Neural progenitor cell (in vitro differentiated cells): ENCODE measurements around the gene FAM110C.

Source experiments
- EZH2phosphoT487 ChIP-seq: fragments of 200-600 bp; sonication (generic); IDR thresholded peaks from 2 replicates; pipeline ENCODE4 v1.6.1; 2017; ENCODE audit warnings: antibody characterized with exemption
- TF ChIP-seq, protein P1 (sequence below): fragments of 200-600 bp; sonication (generic); IDR thresholded peaks from 2 replicates; pipeline ENCODE4 v1.5.1; 2017; ENCODE audit warnings: antibody characterized with exemption, mild to moderate bottlenecking

GRCh38 chr2:45342-46130 lies 769 bp downstream of the FAM110C start:
- peak; percentile 89 for TF ChIP-seq EZH2phosphoT487
- TF ChIP-seq, protein P1, sequence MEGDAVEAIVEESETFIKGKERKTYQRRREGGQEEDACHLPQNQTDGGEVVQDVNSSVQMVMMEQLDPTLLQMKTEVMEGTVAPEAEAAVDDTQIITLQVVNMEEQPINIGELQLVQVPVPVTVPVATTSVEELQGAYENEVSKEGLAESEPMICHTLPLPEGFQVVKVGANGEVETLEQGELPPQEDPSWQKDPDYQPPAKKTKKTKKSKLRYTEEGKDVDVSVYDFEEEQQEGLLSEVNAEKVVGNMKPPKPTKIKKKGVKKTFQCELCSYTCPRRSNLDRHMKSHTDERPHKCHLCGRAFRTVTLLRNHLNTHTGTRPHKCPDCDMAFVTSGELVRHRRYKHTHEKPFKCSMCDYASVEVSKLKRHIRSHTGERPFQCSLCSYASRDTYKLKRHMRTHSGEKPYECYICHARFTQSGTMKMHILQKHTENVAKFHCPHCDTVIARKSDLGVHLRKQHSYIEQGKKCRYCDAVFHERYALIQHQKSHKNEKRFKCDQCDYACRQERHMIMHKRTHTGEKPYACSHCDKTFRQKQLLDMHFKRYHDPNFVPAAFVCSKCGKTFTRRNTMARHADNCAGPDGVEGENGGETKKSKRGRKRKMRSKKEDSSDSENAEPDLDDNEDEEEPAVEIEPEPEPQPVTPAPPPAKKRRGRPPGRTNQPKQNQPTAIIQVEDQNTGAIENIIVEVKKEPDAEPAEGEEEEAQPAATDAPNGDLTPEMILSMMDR = no peak
